ENCODE results near the gene SUSD6.

DNA sequence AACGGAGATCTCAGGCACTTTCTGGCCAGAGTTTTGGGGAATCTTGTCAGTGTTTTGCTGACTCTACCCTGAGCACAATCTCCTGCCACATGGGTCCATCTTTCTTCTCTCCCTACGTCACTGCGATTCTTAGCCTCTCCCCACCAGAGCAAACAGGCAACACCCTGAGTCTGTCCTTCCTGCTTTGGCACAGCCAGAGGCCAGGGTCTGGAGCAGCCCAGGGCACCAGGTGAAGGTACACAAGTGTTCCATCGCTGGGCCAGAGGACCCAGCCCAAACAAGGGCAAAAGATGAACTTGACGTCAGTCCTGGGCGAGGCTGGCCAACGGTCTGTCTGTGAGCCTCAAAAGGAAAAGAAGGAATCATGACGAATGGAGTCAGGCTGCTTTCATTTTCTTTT is 24.0 kb upstream of the SUSD6 start:
- TF ChIP-seq POLR2AphosphoS5 (IDR thresholded peaks at IDR 0.05; ENCODE audit: low read depth, low read length) (no peak), POLR2A (IDR thresholded peaks at IDR 0.05; ENCODE audit: low read depth, low read length) (no peak), POU2F2 (IDR thresholded peaks at IDR 0.05; ENCODE audit: low read depth, low read length) (no peak), TAF1 (IDR thresholded peaks at IDR 0.05; ENCODE audit: low read depth, low read length) (no peak)

Data from GM12891 (cell line).